CD14-positive monocyte (primary cell): ENCODE data around the gene XIRP2. TPM values are rescaled to one million over a fixed set of nuclear protein-coding genes. Genes with fewer than 3 reads are reported as not detected.

Experiments
- DNase-seq, 3 donors: peaks; one replicate each; pipeline ENCODE4 v3.0.0-alpha.2; 2011 to 2022
- H2AFZ ChIP-seq: 2 replicates; pipeline ENCODE4 v1.6.0; 2012; ENCODE audit warnings: mild to moderate bottlenecking, low read depth, low read length, inconsistent platforms; ENCODE audit not compliant: insufficient read depth, poor library complexity, severe bottlenecking
- H3K27ac ChIP-seq, 2 donors: 1 replicate in 1 of 2; 2 replicates in 1 of 2; pipeline ENCODE4 v1.5.1; 2012 to 2013; ENCODE audit warnings: low read length in 2 of 2, control low read depth in 1 of 2, inconsistent platforms in 1 of 2, low read depth in 1 of 2, mild to moderate bottlenecking in 1 of 2
- H3K27me3 ChIP-seq, 2 donors: one replicate each; pipeline versions ENCODE4 v1.6.0 to v1.6.1; 2011 to 2013; ENCODE audit warnings: low read length in 2 of 2; ENCODE audit not compliant: control insufficient read depth in 2 of 2, insufficient read depth in 2 of 2
- H3K36me3 ChIP-seq, 2 donors: replicated peaks in 1 of 2; 1 replicate in 1 of 2; 2 replicates in 1 of 2; pipeline versions ENCODE4 v1.5.1 to v1.6.1; 2012 to 2013; ENCODE audit warnings: low read length in 2 of 2, control low read depth in 1 of 2, inconsistent platforms in 1 of 2, mild to moderate bottlenecking in 1 of 2; ENCODE audit not compliant: insufficient read depth in 2 of 2, control insufficient read depth in 1 of 2
- H3K4me1 ChIP-seq, 2 donors: 1 replicate in 1 of 2; 2 replicates in 1 of 2; pipeline versions ENCODE4 v1.5.1 to v1.6.1; 2012 to 2013; ENCODE audit warnings: low read length in 2 of 2, control low read depth in 1 of 2, inconsistent platforms in 1 of 2, mild to moderate bottlenecking in 1 of 2, moderate library complexity in 1 of 2; ENCODE audit not compliant: insufficient read depth in 2 of 2, control insufficient read depth in 1 of 2
- H3K4me2 ChIP-seq: replicated peaks from 2 replicates; pipeline ENCODE3; 2012; ENCODE audit warnings: low read length, moderate library complexity, mild to moderate bottlenecking; ENCODE audit not compliant: poor library complexity, severe bottlenecking; ENCODE audit errors: extremely low read depth
- H3K4me3 ChIP-seq, 3 experiments: fragments of 200-600 bp in 1 of 3; sonication (generic) in 1 of 3; replicated peaks in 1 of 3; 1 replicate in 2 of 3; 2 replicates in 1 of 3; pipeline ENCODE4 v1.5.1; 2011 to 2013; ENCODE audit warnings: low read length in 3 of 3, mild to moderate bottlenecking in 3 of 3, control low read depth in 2 of 3, low read depth in 2 of 3, inconsistent platforms in 1 of 3, moderate library complexity in 1 of 3
- H3K79me2 ChIP-seq: 2 replicates; pipeline ENCODE4 v1.6.0; 2012; ENCODE audit warnings: mild to moderate bottlenecking, control low read depth, inconsistent platforms, low read length, moderate library complexity; ENCODE audit not compliant: insufficient read depth
- H3K9ac ChIP-seq: 2 replicates; pipeline ENCODE4 v1.6.0; 2017; ENCODE audit warnings: low read length, mild to moderate bottlenecking; ENCODE audit not compliant: insufficient read depth, poor library complexity, severe bottlenecking
- H3K9me3 ChIP-seq, 2 donors: replicated peaks in 1 of 2; 1 replicate in 1 of 2; 2 replicates in 1 of 2; pipeline versions ENCODE4 v1.5.1 to v1.6.1; 2012 to 2013; ENCODE audit warnings: low read length in 2 of 2, control low read depth in 1 of 2; ENCODE audit not compliant: control insufficient read depth in 1 of 2, insufficient read depth in 1 of 2
- H4K20me1 ChIP-seq: 2 replicates; pipeline ENCODE4 v1.6.0; 2012; ENCODE audit warnings: mild to moderate bottlenecking, low read length, control low read depth, moderate library complexity; ENCODE audit not compliant: insufficient read depth
- H3K27ac Mint-ChIP-seq, 7 donors: one replicate each; pipeline ENCODE4 v1.8.0; 2020; ENCODE audit warnings: mild to moderate bottlenecking in 7 of 7, mixed read lengths in 7 of 7, moderate library complexity in 6 of 7, inconsistent platforms in 2 of 7
- H3K27me3 Mint-ChIP-seq, 3 donors: one replicate each; pipeline ENCODE4 v1.8.0; 2021 to 2022; ENCODE audit warnings: low read depth in 3 of 3, mild to moderate bottlenecking in 3 of 3, mixed read lengths in 3 of 3, moderate library complexity in 3 of 3, inconsistent platforms in 1 of 3
- H3K36me3 Mint-ChIP-seq, 2 donors: one replicate each; pipeline ENCODE4 v1.8.0; 2020; ENCODE audit warnings: mixed read lengths in 2 of 2, inconsistent platforms in 1 of 2, mild to moderate bottlenecking in 1 of 2
- H3K4me1 Mint-ChIP-seq: one replicate; pipeline ENCODE4 v1.8.0; 2020; ENCODE audit warnings: mild to moderate bottlenecking, mixed read lengths
- H3K4me3 Mint-ChIP-seq, 2 donors: one replicate each; pipeline ENCODE4 v1.8.0; 2020; ENCODE audit warnings: mild to moderate bottlenecking in 2 of 2, mixed read lengths in 2 of 2, moderate library complexity in 1 of 2
- H3K9me3 Mint-ChIP-seq, 7 donors: one replicate each; pipeline ENCODE4 v1.8.0; 2020 to 2022; ENCODE audit warnings: mixed read lengths in 7 of 7, mild to moderate bottlenecking in 6 of 7, moderate library complexity in 6 of 7, inconsistent platforms in 2 of 7
- WGBS: methylation state at CpG from one replicate; pipeline ENCODE4 v1.1.5; 2013; ENCODE audit warnings: missing lambda C conversion rate; ENCODE audit not compliant: insufficient coverage; 5-methylcytosine and 5-hydroxymethylcytosine counted together
- intact Hi-C, 2 donors: fragments of 100-400 bp; cut with micrococcal nuclease; formaldehyde crosslinking; loops; one replicate each; pipeline versions ENCODE4 v1.15.0 to v1.15.1; 2023
- polyA plus RNA-seq, 3 donors: library from polyadenylated mRNA; depleted of rRNA in 1 of 3; unstranded in 2 of 3; stranded (reverse) in 1 of 3; fragments of 300-500 nt in 2 of 3; fragments of >200 nt in 1 of 3; fragmentation: Illumina TruSeq in 2 of 3; gene quantifications; 1 replicate in 2 of 3; 2 replicates in 1 of 3; pipeline ENCODE4 v1.2.3, GENCODE V29; 2012 to 2021
- TF ChIP-seq, protein P1 (sequence below): fragments of 200-600 bp; IDR thresholded peaks from one replicate; pipeline ENCODE4 v1.8.0; 2022; ENCODE audit warnings: antibody characterized with exemption, mild to moderate bottlenecking

Gene XIRP2
- polyA plus RNA-seq, 3 donors = not detected

- Histone ChIP-seq H4K20me1 (no peaks in the 10 kb centered on the region), H3K9ac (no peak overlapping the region), H3K36me3 (no peaks in the 10 kb centered on the region), H3K4me3 (no peak overlapping the region), H3K9me3 (no peaks in the 10 kb centered on the region), H3K27me3 (no peaks in the 10 kb centered on the region), H2AFZ (no peak overlapping the region), H3K4me2 (no peak overlapping the region), H3K27ac (no peak overlapping the region), H3K4me1 (no peaks in the 10 kb centered on the region), H3K79me2 (no peaks in the 10 kb centered on the region)
- Mint-ChIP-seq H3K9me3 (peaks cover 0 to 4% (median 0%) of the 10 kb centered on the region in 7 donors), H3K4me1 (peaks cover 1% of the 10 kb centered on the region), H3K27me3 (no peaks in the 10 kb centered on the region), H3K27ac (no peak overlapping the region), H3K36me3 (no peaks in the 10 kb centered on the region), H3K4me3 (no peak overlapping the region)
- no peak for DNase-seq
- intact Hi-C loops = no loop called here
- no CpG with 5 or more reads among the region's 3 CpGs for WGBS
- TF ChIP-seq, protein P1, sequence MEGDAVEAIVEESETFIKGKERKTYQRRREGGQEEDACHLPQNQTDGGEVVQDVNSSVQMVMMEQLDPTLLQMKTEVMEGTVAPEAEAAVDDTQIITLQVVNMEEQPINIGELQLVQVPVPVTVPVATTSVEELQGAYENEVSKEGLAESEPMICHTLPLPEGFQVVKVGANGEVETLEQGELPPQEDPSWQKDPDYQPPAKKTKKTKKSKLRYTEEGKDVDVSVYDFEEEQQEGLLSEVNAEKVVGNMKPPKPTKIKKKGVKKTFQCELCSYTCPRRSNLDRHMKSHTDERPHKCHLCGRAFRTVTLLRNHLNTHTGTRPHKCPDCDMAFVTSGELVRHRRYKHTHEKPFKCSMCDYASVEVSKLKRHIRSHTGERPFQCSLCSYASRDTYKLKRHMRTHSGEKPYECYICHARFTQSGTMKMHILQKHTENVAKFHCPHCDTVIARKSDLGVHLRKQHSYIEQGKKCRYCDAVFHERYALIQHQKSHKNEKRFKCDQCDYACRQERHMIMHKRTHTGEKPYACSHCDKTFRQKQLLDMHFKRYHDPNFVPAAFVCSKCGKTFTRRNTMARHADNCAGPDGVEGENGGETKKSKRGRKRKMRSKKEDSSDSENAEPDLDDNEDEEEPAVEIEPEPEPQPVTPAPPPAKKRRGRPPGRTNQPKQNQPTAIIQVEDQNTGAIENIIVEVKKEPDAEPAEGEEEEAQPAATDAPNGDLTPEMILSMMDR = no peak
Measured at GRCh38 chr2:167183931-167184330, 295.7 kb downstream of the XIRP2 start.

DNA sequence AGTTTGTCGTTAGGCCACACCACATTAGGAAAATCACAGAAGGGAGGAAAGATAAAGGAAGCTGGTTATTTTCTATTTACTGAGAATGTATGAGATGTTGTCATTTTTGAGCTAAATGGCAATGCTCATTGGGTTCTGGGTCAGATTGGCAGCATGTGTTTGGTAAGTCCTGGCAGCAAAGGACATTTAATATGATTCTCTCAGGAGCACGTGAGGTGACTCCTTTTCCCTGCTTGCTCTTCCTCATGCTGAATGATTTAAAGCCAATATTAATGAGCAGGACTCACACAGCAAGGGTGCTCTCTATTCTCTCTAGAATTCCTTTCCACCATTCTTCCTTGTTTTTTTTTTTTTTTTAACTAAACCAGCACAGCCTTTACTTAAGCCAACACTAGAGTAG, 298.2 kb downstream of the XIRP2 start:
- intact Hi-C loops = no loop called here
- no peak for DNase-seq
- Mint-ChIP-seq H3K27ac (no peak overlapping the region), H3K27me3 (no peaks in the 10 kb centered on the region), H3K36me3 (no peaks in the 10 kb centered on the region), H3K4me3 (no peak overlapping the region), H3K9me3 (peaks cover 0 to 3% (median 0%) of the 10 kb centered on the region in 7 donors), H3K4me1 (peaks cover 1% of the 10 kb centered on the region)
- no peak overlapping the region for H3K4me3 ChIP-seq
- WGBS = no CpG with 5 or more reads among the region's 2 CpGs
- no peaks in the 10 kb centered on the region for H3K79me2 ChIP-seq
- H2AFZ ChIP-seq = no peak overlapping the region
- H3K9ac ChIP-seq = no peak overlapping the region
- H3K36me3 ChIP-seq = no peaks in the 10 kb centered on the region
- TF ChIP-seq, protein P1 = no peak
- no peaks in the 10 kb centered on the region for H3K4me1 ChIP-seq
- no peak overlapping the region for H3K27ac ChIP-seq
- H3K27me3 ChIP-seq = no peaks in the 10 kb centered on the region
- H4K20me1 ChIP-seq = no peaks in the 10 kb centered on the region
- no peak overlapping the region for H3K4me2 ChIP-seq
- H3K9me3 ChIP-seq = no peaks in the 10 kb centered on the region
